Activated CD8-positive, alpha-beta memory T cell treated with anti-CD3 and anti-CD28 coated beads for 24 hours (primary cell): ENCODE measurements around the gene CBLB.

ENCODE experiments used
- DNase-seq: peaks from one replicate; pipeline ENCODE4 v3.0.0-alpha.2; 2020

Gene CBLB

GRCh38 chr3:105676621-105677300 is 192.1 kb downstream of the CBLB start:
- DNase-seq = no peak

- no peak for DNase-seq
Measured at GRCh38 chr3:105674437-105675065, 194.3 kb downstream of the CBLB start.

- no peak for DNase-seq
Measured at GRCh38 chr3:105672996-105673395, 195.8 kb downstream of the CBLB start.

- no peak for DNase-seq
Measured at GRCh38 chr3:105662306-105662705, 206.5 kb downstream of the CBLB start.

- no peak for DNase-seq
Measured at GRCh38 chr3:105661461-105661860, 207.4 kb downstream of the CBLB start.

GRCh38 chr3:105656651-105657504 is 211.9 kb downstream of the CBLB start:
- DNase-seq = no peak

- DNase-seq = no peak
Measured at GRCh38 chr3:105653868-105654267, 214.9 kb downstream of the CBLB start.

GRCh38 chr3:105653166-105653565 is 215.6 kb downstream of the CBLB start:
- no peak for DNase-seq

GRCh38 chr3:105649480-105649879 is 219.3 kb downstream of the CBLB start:
- no peak for DNase-seq

- no peak for DNase-seq
Measured at GRCh38 chr3:105647047-105647446, 221.8 kb downstream of the CBLB start.

- DNase-seq = no peak
Measured at GRCh38 chr3:105639131-105639530, 229.7 kb downstream of the CBLB start.

- no peak for DNase-seq
Measured at GRCh38 chr3:105634708-105635107, 234.1 kb downstream of the CBLB start.

GRCh38 chr3:105629718-105630117 is 239.1 kb downstream of the CBLB start:
- DNase-seq = no peak

GRCh38 chr3:105626739-105627138 is 242.1 kb downstream of the CBLB start:
- no peak for DNase-seq

- no peak for DNase-seq
Measured at GRCh38 chr3:105622169-105622568, 246.6 kb downstream of the CBLB start.

- DNase-seq = no peak
Measured at GRCh38 chr3:105620236-105620635, 248.6 kb downstream of the CBLB start.

- no peak for DNase-seq
Measured at GRCh38 chr3:105619651-105620050, 249.2 kb downstream of the CBLB start.

GRCh38 chr3:105618556-105618955 is 250.3 kb downstream of the CBLB start:
- no peak for DNase-seq

GRCh38 chr3:105616374-105617121 is 252.3 kb downstream of the CBLB start:
- no peak for DNase-seq

GRCh38 chr3:105615814-105616213 is 253.0 kb downstream of the CBLB start:
- DNase-seq = no peak

- DNase-seq = no peak
Measured at GRCh38 chr3:105614288-105615030, 254.4 kb downstream of the CBLB start.

GRCh38 chr3:105613120-105613519 is 255.7 kb downstream of the CBLB start:
- no peak for DNase-seq
